Endodermal cell (in vitro differentiated cells): ENCODE data around the gene SMIM3. TPM values are rescaled to one million over a fixed set of nuclear protein-coding genes. Genes with fewer than 3 reads are reported as not detected.

ENCODE experiments used
- DNase-seq: peaks from one replicate; pipeline ENCODE4 v3.0.0-alpha.2; 2017
- H3K27ac ChIP-seq: 2 replicates; pipeline ENCODE4 v1.5.1; 2013; ENCODE audit warnings: mild to moderate bottlenecking, low read depth, low read length, moderate library complexity
- H3K27me3 ChIP-seq: 2 replicates; pipeline ENCODE4 v1.6.1; 2013; ENCODE audit warnings: mild to moderate bottlenecking, low read length, moderate library complexity; ENCODE audit not compliant: insufficient read depth, control insufficient read depth, poor library complexity, severe bottlenecking
- H3K36me3 ChIP-seq: 2 replicates; pipeline ENCODE4 v1.7.0; 2013; ENCODE audit warnings: mild to moderate bottlenecking, low read length, moderate library complexity; ENCODE audit not compliant: control insufficient read depth, insufficient read depth
- H3K4me1 ChIP-seq: one replicate; pipeline ENCODE4 v1.7.0; 2013; ENCODE audit warnings: low read length; ENCODE audit not compliant: control insufficient read depth, insufficient read depth
- H3K4me3 ChIP-seq: 2 replicates; pipeline ENCODE4 v1.5.1; 2013; ENCODE audit warnings: mild to moderate bottlenecking, low read length, moderate library complexity
- H3K9ac ChIP-seq: 2 replicates; pipeline ENCODE4 v1.6.1; 2013; ENCODE audit warnings: mild to moderate bottlenecking, low read length, moderate library complexity; ENCODE audit not compliant: poor library complexity, severe bottlenecking; ENCODE audit errors: extremely low read depth
- H3K9me3 ChIP-seq: 2 replicates; pipeline ENCODE4 v1.6.1; 2013; ENCODE audit warnings: mild to moderate bottlenecking, low read length, moderate library complexity; ENCODE audit not compliant: control insufficient read depth
- H3K27ac Mint-ChIP-seq: 2 replicates; pipeline ENCODE4 v1.8.0; 2020; ENCODE audit warnings: mixed read lengths
- H3K27me3 Mint-ChIP-seq: 2 replicates; pipeline ENCODE4 v1.8.0; 2021; ENCODE audit warnings: mild to moderate bottlenecking, mixed read lengths; ENCODE audit not compliant: insufficient read depth
- H3K36me3 Mint-ChIP-seq: 2 replicates; pipeline ENCODE4 v1.8.0; 2020; ENCODE audit warnings: low read depth, mixed read lengths
- H3K4me1 Mint-ChIP-seq: 2 replicates; pipeline ENCODE4 v1.8.0; 2020; ENCODE audit warnings: mixed read lengths
- H3K4me3 Mint-ChIP-seq: 2 replicates; pipeline ENCODE4 v1.8.0; 2020; ENCODE audit warnings: mild to moderate bottlenecking, moderate library complexity, mixed read lengths
- H3K9me3 Mint-ChIP-seq: 2 replicates; pipeline ENCODE4 v1.8.0; 2020; ENCODE audit warnings: mild to moderate bottlenecking, mixed read lengths
- WGBS, 2 experiments: methylation state at CpG; one replicate each; pipeline versions ENCODE4 v1.1.5 to v1.1.7; 2013; ENCODE audit warnings: missing lambda C conversion rate in 2 of 2, mixed read lengths in 1 of 2; ENCODE audit not compliant: insufficient coverage in 1 of 2, insufficient read length in 1 of 2; 5-methylcytosine and 5-hydroxymethylcytosine counted together
- total RNA-seq, 2 donors: library from RNA; stranded (reverse); fragmentation: NEBNext Ultra II Directional in 1 of 2; extraction: Animal tissue kit (Norgen Biotek cat#: 25700) in 1 of 2; gene quantifications; 2 replicates in 1 of 2; 3 replicates in 1 of 2; pipeline ENCODE4 v1.2.1, GENCODE V29; 2021
- TF ChIP-seq, protein P1 (sequence below): fragments of 200-600 bp; sonication (generic); conservative IDR thresholded peaks from 2 replicates; pipeline ENCODE4 v1.5.0; 2021; ENCODE audit warnings: antibody characterized with exemption, mild to moderate bottlenecking

Gene SMIM3
- total RNA-seq, 2 donors from 2014 or later: 6.3 to 9.0 TPM

DNA sequence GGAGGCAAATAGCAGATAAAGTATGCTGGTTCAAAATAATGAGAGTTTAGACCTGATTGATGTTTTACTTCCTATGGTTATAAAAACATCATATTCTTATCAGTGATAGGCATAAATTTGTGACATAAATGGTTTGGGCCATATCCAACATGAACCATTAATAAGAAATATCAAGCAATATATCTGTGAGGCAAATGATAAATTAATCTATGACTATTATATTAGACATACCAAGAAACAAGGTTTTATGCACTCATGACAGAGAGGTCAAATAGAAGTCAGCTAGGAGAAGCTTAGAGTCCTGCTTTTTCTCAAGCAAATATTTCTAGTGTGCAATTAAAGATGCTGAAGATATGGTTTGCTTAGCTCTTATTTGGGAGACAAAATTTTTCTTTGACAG is 10.4 kb downstream of the SMIM3 start:
- H3K9me3 ChIP-seq: peaks cover 16% of the 10 kb centered on the region
- H3K4me3 ChIP-seq: no peak overlapping the region
- H3K9me3 Mint-ChIP-seq: peaks cover 12% of the 10 kb centered on the region
- TF ChIP-seq, protein P1, sequence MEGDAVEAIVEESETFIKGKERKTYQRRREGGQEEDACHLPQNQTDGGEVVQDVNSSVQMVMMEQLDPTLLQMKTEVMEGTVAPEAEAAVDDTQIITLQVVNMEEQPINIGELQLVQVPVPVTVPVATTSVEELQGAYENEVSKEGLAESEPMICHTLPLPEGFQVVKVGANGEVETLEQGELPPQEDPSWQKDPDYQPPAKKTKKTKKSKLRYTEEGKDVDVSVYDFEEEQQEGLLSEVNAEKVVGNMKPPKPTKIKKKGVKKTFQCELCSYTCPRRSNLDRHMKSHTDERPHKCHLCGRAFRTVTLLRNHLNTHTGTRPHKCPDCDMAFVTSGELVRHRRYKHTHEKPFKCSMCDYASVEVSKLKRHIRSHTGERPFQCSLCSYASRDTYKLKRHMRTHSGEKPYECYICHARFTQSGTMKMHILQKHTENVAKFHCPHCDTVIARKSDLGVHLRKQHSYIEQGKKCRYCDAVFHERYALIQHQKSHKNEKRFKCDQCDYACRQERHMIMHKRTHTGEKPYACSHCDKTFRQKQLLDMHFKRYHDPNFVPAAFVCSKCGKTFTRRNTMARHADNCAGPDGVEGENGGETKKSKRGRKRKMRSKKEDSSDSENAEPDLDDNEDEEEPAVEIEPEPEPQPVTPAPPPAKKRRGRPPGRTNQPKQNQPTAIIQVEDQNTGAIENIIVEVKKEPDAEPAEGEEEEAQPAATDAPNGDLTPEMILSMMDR: no peak
- H3K27ac ChIP-seq: no peak overlapping the region
- H3K36me3 ChIP-seq: no peaks in the 10 kb centered on the region
- H3K36me3 Mint-ChIP-seq: peaks cover 5% of the 10 kb centered on the region
- DNase-seq: no peak
- H3K27me3 ChIP-seq: no peaks in the 10 kb centered on the region
- no peak overlapping the region for H3K9ac ChIP-seq
- no peaks in the 10 kb centered on the region for H3K27me3 Mint-ChIP-seq
- H3K4me1 ChIP-seq: peaks cover 4% of the 10 kb centered on the region
- peaks cover 22% of the 10 kb centered on the region for H3K4me1 Mint-ChIP-seq
- no peak overlapping the region for H3K4me3 Mint-ChIP-seq
- H3K27ac Mint-ChIP-seq: no peak overlapping the region

DNA sequence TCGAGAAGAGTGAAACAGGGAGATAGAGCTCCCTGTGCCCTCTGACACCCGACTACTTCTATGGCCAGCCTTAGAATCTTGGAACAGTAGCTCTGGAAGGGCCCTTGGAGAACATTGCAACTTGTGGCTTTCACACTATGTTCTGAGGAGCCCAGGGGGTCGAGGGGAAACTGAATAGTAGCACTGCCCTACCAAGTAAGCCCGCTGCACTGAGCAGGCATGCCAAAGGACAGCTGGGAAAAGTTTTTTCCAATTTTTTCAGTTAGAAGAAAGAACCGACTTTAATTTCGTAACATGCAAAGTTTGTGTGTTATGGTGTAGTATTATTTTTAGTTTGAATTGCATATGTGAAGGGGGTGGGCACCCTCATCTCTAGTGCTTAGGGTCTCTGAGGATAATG is 10.9 kb downstream of the SMIM3 start:
- no peak overlapping the region for H3K27ac Mint-ChIP-seq
- H3K36me3 Mint-ChIP-seq: peaks cover 5% of the 10 kb centered on the region
- peaks cover 12% of the 10 kb centered on the region for H3K9me3 Mint-ChIP-seq
- H3K9me3 ChIP-seq: peaks cover 16% of the 10 kb centered on the region
- 81 to 83% methylated on average over 3 to 6 of the region's 6 CpGs for WGBS, 2 experiments
- peaks cover 22% of the 10 kb centered on the region for H3K4me1 Mint-ChIP-seq
- H3K36me3 ChIP-seq: no peaks in the 10 kb centered on the region
- H3K9ac ChIP-seq: no peak overlapping the region
- no peaks in the 10 kb centered on the region for H3K27me3 ChIP-seq
- H3K4me1 ChIP-seq: peaks cover 4% of the 10 kb centered on the region
- H3K27ac ChIP-seq: no peak overlapping the region
- no peaks in the 10 kb centered on the region for H3K27me3 Mint-ChIP-seq
- no peak overlapping the region for H3K4me3 Mint-ChIP-seq
- TF ChIP-seq, protein P1: no peak
- DNase-seq: peak; percentile 79
- no peak overlapping the region for H3K4me3 ChIP-seq

GRCh38 chr5:150789943-150790611 is 11.5 kb downstream of the SMIM3 start:
- Mint-ChIP-seq H3K4me1 (peaks cover 22% of the 10 kb centered on the region), H3K27ac (no peak overlapping the region), H3K4me3 (no peak overlapping the region), H3K9me3 (peaks cover 12% of the 10 kb centered on the region), H3K27me3 (no peaks in the 10 kb centered on the region), H3K36me3 (peaks cover 5% of the 10 kb centered on the region)
- H3K9ac ChIP-seq: no peak overlapping the region
- H3K27me3 ChIP-seq: no peaks in the 10 kb centered on the region
- no peak overlapping the region for H3K4me3 ChIP-seq
- WGBS, 2 experiments: 77 to 81% methylated on average over 3 to 7 of the region's 7 CpGs
- peak; percentile 69 for DNase-seq
- H3K4me1 ChIP-seq: peaks cover 4% of the 10 kb centered on the region
- H3K9me3 ChIP-seq: peaks cover 13% of the 10 kb centered on the region
- no peaks in the 10 kb centered on the region for H3K36me3 ChIP-seq
- no peak overlapping the region for H3K27ac ChIP-seq
- TF ChIP-seq, protein P1: no peak
